ENCODE data around the gene PLCD3. TPM values are rescaled to one million over a fixed set of nuclear protein-coding genes. Genes with fewer than 3 reads are reported as not detected.
A peak's percentile ranks its signal among the peaks of the same experiment; 100 is the strongest.

PLCD3 gene
- total RNA-seq, 1 donor from 2014 or later: 1.4 TPM

GRCh38 chr17:45135978-45136791 is 3.9 kb upstream of the PLCD3 start:
- peak overlapping the region; percentile 90 for H3K4me3 Mint-ChIP-seq
- H3K27me3 Mint-ChIP-seq: peaks cover 3% of the 10 kb centered on the region
- H3K27ac Mint-ChIP-seq: peak overlapping the region; percentile 84
- no peaks in the 10 kb centered on the region for H3K9me3 Mint-ChIP-seq
- no peak for ATAC-seq (ENCODE audit: low read depth)
- CTCF ChIA-PET: interaction anchor here (0.5 to 6.5 kb wide), 39 partner anchors 8 to 1126 kb away, joined by 3 to 167 read pairs (median 5); partner anchors contain the start of genes EFTUD2, HEXIM1 and HEXIM2
- TF ChIP-seq, protein P1, sequence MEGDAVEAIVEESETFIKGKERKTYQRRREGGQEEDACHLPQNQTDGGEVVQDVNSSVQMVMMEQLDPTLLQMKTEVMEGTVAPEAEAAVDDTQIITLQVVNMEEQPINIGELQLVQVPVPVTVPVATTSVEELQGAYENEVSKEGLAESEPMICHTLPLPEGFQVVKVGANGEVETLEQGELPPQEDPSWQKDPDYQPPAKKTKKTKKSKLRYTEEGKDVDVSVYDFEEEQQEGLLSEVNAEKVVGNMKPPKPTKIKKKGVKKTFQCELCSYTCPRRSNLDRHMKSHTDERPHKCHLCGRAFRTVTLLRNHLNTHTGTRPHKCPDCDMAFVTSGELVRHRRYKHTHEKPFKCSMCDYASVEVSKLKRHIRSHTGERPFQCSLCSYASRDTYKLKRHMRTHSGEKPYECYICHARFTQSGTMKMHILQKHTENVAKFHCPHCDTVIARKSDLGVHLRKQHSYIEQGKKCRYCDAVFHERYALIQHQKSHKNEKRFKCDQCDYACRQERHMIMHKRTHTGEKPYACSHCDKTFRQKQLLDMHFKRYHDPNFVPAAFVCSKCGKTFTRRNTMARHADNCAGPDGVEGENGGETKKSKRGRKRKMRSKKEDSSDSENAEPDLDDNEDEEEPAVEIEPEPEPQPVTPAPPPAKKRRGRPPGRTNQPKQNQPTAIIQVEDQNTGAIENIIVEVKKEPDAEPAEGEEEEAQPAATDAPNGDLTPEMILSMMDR (IDR thresholded peaks at IDR 0.05): no peak
- H3K4me1 Mint-ChIP-seq: peaks cover 16% of the 10 kb centered on the region
- no peak for DNase-seq
- POLR2A ChIA-PET: interaction anchor here (0.8 to 10.8 kb wide), 15 partner anchors 8 to 112 kb away, joined by 3 to 200 read pairs (median 7); partner anchors contain the start of genes HEXIM1, HEXIM2 and NMT1
- intact Hi-C loops (cut with micrococcal nuclease): loop anchor here (1.0 to 10.0 kb wide), 7 partner anchors 12 to 601 kb away; partner anchors contain the start of genes HEXIM1 and HEXIM2
- H3K36me3 Mint-ChIP-seq (ENCODE audit: low read depth): peaks cover 7% of the 10 kb centered on the region

DNA sequence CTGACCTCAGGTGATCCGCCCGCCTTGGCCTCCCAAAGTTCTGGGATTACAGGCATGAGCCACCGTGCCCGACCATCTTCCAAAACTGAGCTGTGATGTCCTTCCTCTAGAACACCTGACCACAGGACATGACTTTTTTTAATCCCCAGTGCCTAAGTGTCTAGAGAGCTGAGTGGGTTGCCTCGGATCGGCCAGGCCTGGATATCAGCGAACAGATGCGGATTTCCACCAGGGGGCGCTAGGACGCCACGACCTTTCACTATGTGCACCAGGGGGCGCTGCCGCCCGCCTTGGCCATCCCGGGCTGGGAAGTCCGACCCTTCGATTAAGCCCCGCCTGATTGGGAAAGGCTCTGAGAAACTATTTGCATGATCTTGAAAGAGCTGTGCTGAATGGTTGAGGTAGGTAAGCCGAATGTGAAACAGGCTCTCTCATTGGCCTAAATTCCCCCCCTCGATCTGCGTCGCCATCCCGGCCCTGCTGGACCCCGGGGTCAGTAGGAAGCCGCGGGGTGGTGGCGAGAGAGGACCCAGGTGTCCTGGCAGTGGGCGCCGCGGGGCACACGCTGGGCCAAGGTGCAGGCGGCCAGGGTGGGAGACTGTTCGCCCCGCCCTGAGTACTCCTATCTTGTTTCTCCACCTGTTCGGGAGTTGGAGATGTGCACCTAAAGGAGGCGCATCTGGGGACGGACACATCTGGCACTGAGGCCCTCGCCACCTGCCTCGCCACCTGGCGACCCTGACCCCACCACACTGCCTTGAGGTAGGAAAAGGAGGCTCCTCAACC is 3.1 kb upstream of the PLCD3 start, which contains the start of gene ACBD4:
TSS of gene ACBD4 (plus strand) at position 496 of the 786 bp plus-strand sequence. CDS start 458 bp downstream, outside the sequence.
- CTCF ChIA-PET: interaction anchor here (0.5 to 6.5 kb wide), 39 partner anchors 9 to 1125 kb away, joined by 3 to 167 read pairs (median 5); partner anchors contain the start of genes EFTUD2, HEXIM1 and HEXIM2
- DNase-seq: peak; percentile 97
- Mint-ChIP-seq H3K4me3 (peak within 1 kb of the TSS; percentile 90), H3K36me3 (ENCODE audit: low read depth) (peaks cover 4% of the 10 kb centered on the region), H3K4me1 (peaks cover 16% of the 10 kb centered on the region), H3K9me3 (no peaks in the 10 kb centered on the region), H3K27ac (peak within 1 kb of the TSS; percentile 84), H3K27me3 (peaks cover 4% of the 10 kb centered on the region)
- TF ChIP-seq, protein P1 (IDR thresholded peaks at IDR 0.05): peak; percentile 99
- intact Hi-C loops (cut with micrococcal nuclease): loop anchor here (1.0 to 10.0 kb wide), 7 partner anchors 13 to 601 kb away; partner anchors contain the start of genes HEXIM1 and HEXIM2
- ATAC-seq (ENCODE audit: low read depth): peak; percentile 84
- POLR2A ChIA-PET: interaction anchor here (0.6 to 10.8 kb wide), 18 partner anchors 9 to 282 kb away, joined by 3 to 200 read pairs (median 6); partner anchors contain the start of genes EFTUD2, HEXIM1, HEXIM2 and NMT1

- DNase-seq: peak; percentile 74
- Mint-ChIP-seq H3K27ac (peak overlapping the region; percentile 54), H3K4me3 (peak overlapping the region; percentile 86), H3K36me3 (ENCODE audit: low read depth) (no peaks in the 10 kb centered on the region), H3K9me3 (no peaks in the 10 kb centered on the region), H3K27me3 (peaks cover 4% of the 10 kb centered on the region), H3K4me1 (peaks cover 16% of the 10 kb centered on the region)
- intact Hi-C loops (cut with micrococcal nuclease): loop anchor here (1.0 to 10.0 kb wide), 5 partner anchors 37 to 598 kb away; partner anchors contain the start of gene NMT1
- CTCF ChIA-PET: interaction anchor here (0.6 to 6.5 kb wide), 4 partner anchors 17 to 213 kb away, joined by 3 to 167 read pairs (median 82); partner anchors contain the start of gene HEXIM1
- TF ChIP-seq, protein P1 (IDR thresholded peaks at IDR 0.05): no peak
- ATAC-seq (ENCODE audit: low read depth): peak; percentile 56
- POLR2A ChIA-PET: interaction anchor here (0.7 to 10.8 kb wide), 3 partner anchors 16 to 348 kb away, joined by 3 to 200 read pairs (median 8); partner anchors contain the start of gene HEXIM1
Observed at GRCh38 chr17:45132572-45133463, 503 bp upstream of the PLCD3 start.

GRCh38 chr17:45131616-45132319 is 547 bp downstream of the PLCD3 start:
- H3K27ac Mint-ChIP-seq: no peak overlapping the region
- ATAC-seq (ENCODE audit: low read depth) (no peak), DNase-seq (peak; percentile 60)
- peak overlapping the region; percentile 76 for H3K4me3 Mint-ChIP-seq
- intact Hi-C loops (cut with micrococcal nuclease): loop anchor here (1.0 to 10.0 kb wide), 4 partner anchors 35 to 597 kb away; partner anchors contain the start of gene NMT1
- TF ChIP-seq, protein P1 (IDR thresholded peaks at IDR 0.05): peak; percentile 23
- peaks cover 4% of the 10 kb centered on the region for H3K27me3 Mint-ChIP-seq
- no peaks in the 10 kb centered on the region for H3K9me3 Mint-ChIP-seq
- POLR2A ChIA-PET: interaction anchor here (10.8 kb wide), 1 partner anchor 17 kb away, joined by 200 read pairs; the partner anchor contains the start of gene HEXIM1
- CTCF ChIA-PET: interaction anchor here (1.2 to 6.5 kb wide), 3 partner anchors 18 to 212 kb away, joined by 3 to 167 read pairs (median 161); partner anchors contain the start of gene HEXIM1
- H3K36me3 Mint-ChIP-seq (ENCODE audit: low read depth): no peaks in the 10 kb centered on the region
- peaks cover 16% of the 10 kb centered on the region for H3K4me1 Mint-ChIP-seq
